GM23248 (cell line): ENCODE data around the gene RTN4RL1. TPM values are rescaled to one million over a fixed set of nuclear protein-coding genes. Genes with fewer than 3 reads are reported as not detected.

Experiments used
- DNase-seq: peaks from one replicate; pipeline ENCODE4 v3.0.0-alpha.2; 2015
- H2AFZ ChIP-seq: fragments of 200-600 bp; sonication (generic); 2 replicates; pipeline ENCODE4 v1.6.1; 2016; ENCODE audit warnings: antibody characterized with exemption
- H3F3A ChIP-seq: fragments of 200-600 bp; sonication (generic); 2 replicates; pipeline ENCODE4 v1.6.1; 2016; ENCODE audit warnings: mild to moderate bottlenecking, antibody characterized with exemption, mixed run types; ENCODE audit not compliant: insufficient read depth
- H3K27ac ChIP-seq: fragments of 200-600 bp; sonication (generic); 2 replicates; pipeline ENCODE4 v1.5.1; 2016; ENCODE audit warnings: mild to moderate bottlenecking
- H3K27me3 ChIP-seq: fragments of 200-600 bp; sonication (generic); replicated peaks from 2 replicates; pipeline ENCODE4 v1.6.1; 2016; ENCODE audit warnings: mild to moderate bottlenecking; ENCODE audit not compliant: insufficient read depth
- H3K36me3 ChIP-seq: fragments of 200-600 bp; sonication (generic); 2 replicates; pipeline ENCODE4 v1.6.1; 2016; ENCODE audit warnings: low read depth, mild to moderate bottlenecking
- H3K4me1 ChIP-seq: fragments of 200-600 bp; sonication (generic); 2 replicates; pipeline ENCODE4 v1.6.1; 2016; ENCODE audit warnings: mild to moderate bottlenecking; ENCODE audit not compliant: insufficient read depth
- H3K4me2 ChIP-seq: fragments of 200-600 bp; sonication (generic); one replicate; pipeline ENCODE4 v1.6.1; 2016; ENCODE audit warnings: mild to moderate bottlenecking; ENCODE audit not compliant: unreplicated experiment
- H3K4me3 ChIP-seq: fragments of 200-600 bp; sonication (generic); 2 replicates; pipeline ENCODE4 v1.5.1; 2016; ENCODE audit warnings: mild to moderate bottlenecking
- H3K79me2 ChIP-seq: fragments of 200-600 bp; sonication (generic); 2 replicates; pipeline ENCODE4 v1.6.1; 2016; ENCODE audit warnings: mild to moderate bottlenecking; ENCODE audit not compliant: insufficient read depth
- H3K9ac ChIP-seq: fragments of 200-600 bp; sonication (generic); 2 replicates; pipeline ENCODE4 v1.6.1; 2016; ENCODE audit warnings: mild to moderate bottlenecking
- H3K9me2 ChIP-seq: fragments of 200-600 bp; sonication (generic); 2 replicates; pipeline ENCODE4 v1.6.1; 2016; ENCODE audit warnings: mixed run types, mild to moderate bottlenecking, moderate library complexity; ENCODE audit not compliant: insufficient read depth
- H3K9me3 ChIP-seq: fragments of 200-600 bp; sonication (generic); one replicate; pipeline ENCODE4 v1.6.1; 2017; ENCODE audit warnings: low read depth
- H4K20me1 ChIP-seq: fragments of 200-600 bp; sonication (generic); 2 replicates; pipeline ENCODE4 v1.6.0; 2016; ENCODE audit not compliant: insufficient read depth
- EZH2 ChIP-seq: fragments of 200-600 bp; sonication (generic); IDR thresholded peaks from 2 replicates; pipeline ENCODE4 v1.6.1; 2018; ENCODE audit warnings: antibody characterized with exemption, mild to moderate bottlenecking; ENCODE audit not compliant: insufficient read depth, poor library complexity, severe bottlenecking
- EZH2phosphoT487 ChIP-seq: fragments of 200-600 bp; sonication (generic); IDR thresholded peaks from 2 replicates; pipeline ENCODE4 v1.6.1; 2018; ENCODE audit warnings: antibody characterized with exemption, moderate library complexity, mild to moderate bottlenecking, low read depth; ENCODE audit not compliant: insufficient read depth
- WGBS, 2 experiments: methylation state at CpG; one replicate each; pipeline ENCODE4 v1.1.6; 2015 to 2017; ENCODE audit warnings: low lambda C conversion rate in 2 of 2, low coverage in 1 of 2; ENCODE audit errors: missing lambda C conversion rate in 2 of 2; 5-methylcytosine and 5-hydroxymethylcytosine counted together
- in situ Hi-C: fragments of 300-500 bp; cut with MboI; formaldehyde crosslinking; loops from 2 replicates; pipeline ENCODE4 v1.15.0; 2020
- polyA plus RNA-seq: library from polyadenylated mRNA; unstranded; fragments of >200 nt; fragmentation: Nextera tagmentation; extraction: Ambion mirVana; gene quantifications from 2 replicates; pipeline ENCODE4 v1.2.1, GENCODE V29; 2016
- total RNA-seq: library from RNA; depleted of rRNA; stranded (reverse); fragments of >200 nt; shearing (Covaris generic); gene quantifications from 2 replicates; pipeline ENCODE4 v1.2.3, GENCODE V29; 2014

Gene RTN4RL1
- total and polyA plus RNA-seq, 2 experiments from 2014 or later = 0.22 TPM; not detected in 1

DNA sequence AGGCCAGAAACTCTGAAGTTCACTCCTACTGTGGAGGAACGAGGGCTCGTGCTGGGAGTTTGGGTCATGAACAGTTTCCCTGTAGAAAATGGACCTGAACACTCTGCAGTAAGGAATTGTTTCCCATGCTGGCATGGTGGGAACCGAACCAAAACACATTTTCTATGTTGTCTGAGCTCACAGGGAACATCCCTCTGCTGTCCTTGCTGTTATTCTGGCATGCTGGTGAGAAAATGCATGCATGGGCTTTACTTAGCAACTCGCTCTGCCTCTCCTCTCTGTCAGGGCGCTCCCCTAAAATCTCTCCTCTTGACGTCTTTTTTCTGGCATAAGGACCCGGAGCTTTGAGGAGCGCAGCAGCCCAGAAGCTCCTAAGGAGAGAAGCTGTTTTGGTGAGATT lies 5.4 kb downstream of the RTN4RL1 start:
- H3F3A ChIP-seq = no peaks in the 10 kb centered on the region
- WGBS, 2 experiments = 74 to 83% methylated on average over 8 of the region's 8 CpGs
- peaks cover 23% of the 10 kb centered on the region for H3K27me3 ChIP-seq

GRCh38 chr17:2018716-2019510 lies 6.2 kb downstream of the RTN4RL1 start:
- no peak for TF ChIP-seq EZH2
- no peak for TF ChIP-seq EZH2phosphoT487
- no peak overlapping the region for H2AFZ ChIP-seq
- no peak for DNase-seq
- H3K79me2 ChIP-seq = no peaks in the 10 kb centered on the region
- H3K27ac ChIP-seq = no peak overlapping the region
- in situ Hi-C loops = no loop called here
- no peak overlapping the region for H3K4me3 ChIP-seq
- no peaks in the 10 kb centered on the region for H3K36me3 ChIP-seq
- H3K9me2 ChIP-seq = no peaks in the 10 kb centered on the region
- no peak overlapping the region for H3K4me2 ChIP-seq
- H3K9ac ChIP-seq = no peak overlapping the region
- H4K20me1 ChIP-seq = no peaks in the 10 kb centered on the region
- no peaks in the 10 kb centered on the region for H3K9me3 ChIP-seq
- H3K4me1 ChIP-seq = no peaks in the 10 kb centered on the region
- no peaks in the 10 kb centered on the region for H3F3A ChIP-seq
- H3K27me3 ChIP-seq = peaks cover 23% of the 10 kb centered on the region
- WGBS, 2 experiments = 69 to 74% methylated on average over 24 of the region's 24 CpGs

More for the DNA sequence above, 5.4 kb downstream of the RTN4RL1 start:
- Histone ChIP-seq H2AFZ (no peak overlapping the region), H3K36me3 (no peaks in the 10 kb centered on the region), H3K9ac (no peak overlapping the region), H3K4me3 (no peak overlapping the region), H3K27ac (no peak overlapping the region), H3K79me2 (no peaks in the 10 kb centered on the region), H3K4me1 (no peaks in the 10 kb centered on the region), H4K20me1 (no peaks in the 10 kb centered on the region), H3K9me3 (no peaks in the 10 kb centered on the region), H3K4me2 (no peak overlapping the region), H3K9me2 (no peaks in the 10 kb centered on the region)
- TF ChIP-seq EZH2phosphoT487 = no peak
- no peak for DNase-seq
- in situ Hi-C loops = no loop called here

DNA sequence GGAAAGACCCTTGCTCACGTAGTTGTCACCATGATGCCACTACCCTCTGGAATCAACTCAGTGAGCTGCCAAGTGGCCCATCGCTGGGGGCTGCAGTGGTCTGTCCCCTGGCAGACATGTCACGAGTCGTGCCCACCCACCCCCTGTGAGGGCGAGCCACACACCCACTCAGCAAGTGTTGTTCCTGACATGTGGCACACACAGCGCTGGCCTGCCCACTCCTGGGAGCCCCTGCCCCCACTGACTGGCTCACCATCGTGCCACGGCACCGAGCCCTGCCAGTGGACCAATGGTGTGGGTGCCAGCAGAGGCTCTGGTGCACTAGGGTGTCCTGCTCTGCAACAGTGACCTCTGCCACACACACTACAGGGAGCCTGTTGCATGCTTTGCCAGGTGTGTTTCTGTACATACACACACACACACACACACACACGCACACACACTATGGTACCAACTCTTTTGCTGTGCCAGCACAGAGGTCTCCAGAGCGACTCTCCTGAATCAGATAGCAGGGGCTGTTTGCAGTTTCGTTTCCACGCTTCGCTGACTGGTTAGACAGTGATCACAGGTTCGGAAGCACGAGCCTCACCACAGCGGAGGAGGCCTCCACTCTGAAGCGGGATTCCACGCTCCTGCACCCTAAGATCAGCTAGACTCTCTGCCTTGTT lies 7.7 kb downstream of the RTN4RL1 start:
- no peak overlapping the region for H3K27ac ChIP-seq
- TF ChIP-seq EZH2 (no peak), EZH2phosphoT487 (no peak)
- H3K9ac ChIP-seq = no peak overlapping the region
- H2AFZ ChIP-seq = no peak overlapping the region
- H3K4me2 ChIP-seq = no peak overlapping the region
- no peaks in the 10 kb centered on the region for H4K20me1 ChIP-seq
- in situ Hi-C loops = no loop called here
- no peak overlapping the region for H3K4me3 ChIP-seq
- peaks cover 23% of the 10 kb centered on the region for H3K27me3 ChIP-seq
- DNase-seq = no peak
- H3K9me2 ChIP-seq = no peaks in the 10 kb centered on the region
- H3F3A ChIP-seq = 0 out of 2 replicates have a peak, but pooled peaks cover 6% of the 10 kb centered on the region
- H3K9me3 ChIP-seq = no peaks in the 10 kb centered on the region
- 80 to 83% methylated on average over 18 to 19 of the region's 19 CpGs for WGBS, 2 experiments
- H3K79me2 ChIP-seq = no peaks in the 10 kb centered on the region
- no peaks in the 10 kb centered on the region for H3K36me3 ChIP-seq
- no peaks in the 10 kb centered on the region for H3K4me1 ChIP-seq

- H3K4me3 ChIP-seq = no peak overlapping the region
- 80 to 84% methylated on average over 20 of the region's 20 CpGs for WGBS, 2 experiments
- H3K9me3 ChIP-seq = no peaks in the 10 kb centered on the region
- no peaks in the 10 kb centered on the region for H4K20me1 ChIP-seq
- no peak overlapping the region for H3K27ac ChIP-seq
- no peak for DNase-seq
- no peak overlapping the region for H2AFZ ChIP-seq
- TF ChIP-seq EZH2 = no peak
- TF ChIP-seq EZH2phosphoT487 = no peak
- H3F3A ChIP-seq = 0 out of 2 replicates have a peak, but pooled peaks cover 8% of the 10 kb centered on the region
- peaks cover 5% of the 10 kb centered on the region; the same call in 1 of the 2 replicates for H3K4me1 ChIP-seq
- no peaks in the 10 kb centered on the region for H3K9me2 ChIP-seq
- no peaks in the 10 kb centered on the region for H3K79me2 ChIP-seq
- in situ Hi-C loops = no loop called here
- H3K27me3 ChIP-seq = peaks cover 23% of the 10 kb centered on the region
- no peaks in the 10 kb centered on the region for H3K36me3 ChIP-seq
- H3K9ac ChIP-seq = no peak overlapping the region
- H3K4me2 ChIP-seq = no peak overlapping the region
Measured at GRCh38 chr17:2016494-2016893, 8.6 kb downstream of the RTN4RL1 start.
